Body of pancreas (tissue), 4 donors: Measurements from ENCODE around the gene HSD17B8. TPM values are rescaled to one million over a fixed set of nuclear protein-coding genes. Genes with fewer than 3 reads are reported as not detected.

Source experiments
- ATAC-seq: fragments of 150-250 bp; one replicate; pipeline ENCODE4 v1.9.1; 2016
- DNase-seq, 4 donors: peaks; one replicate each; pipeline ENCODE4 v3.0.0-alpha.2; 2019
- H3K27ac ChIP-seq, 4 donors: fragments of 200-600 bp; sonication (generic); 1 replicate in 3 of 4; 2 replicates in 1 of 4; pipeline versions ENCODE4 v1.5.1 to v1.6.1; 2016 to 2019; ENCODE audit warnings: mild to moderate bottlenecking in 1 of 4, mixed read lengths in 1 of 4, moderate library complexity in 1 of 4
- H3K27me3 ChIP-seq, 2 donors: fragments of 200-600 bp; sonication (generic); one replicate each; pipeline ENCODE4 v1.6.0; 2016; ENCODE audit warnings: mild to moderate bottlenecking in 1 of 2
- H3K36me3 ChIP-seq, 2 donors: fragments of 200-600 bp; sonication (generic); replicated peaks in 1 of 2; 2 replicates each; pipeline ENCODE4 v1.5.1; 2016; ENCODE audit warnings: low read depth in 2 of 2; ENCODE audit not compliant: insufficient read depth in 1 of 2
- H3K4me1 ChIP-seq: fragments of 200-600 bp; sonication (generic); one replicate; pipeline ENCODE4 v1.6.0; 2016
- H3K4me3 ChIP-seq, 2 donors: fragments of 200-600 bp; sonication (generic); 1 replicate in 1 of 2; 2 replicates in 1 of 2; pipeline ENCODE4 v1.5.1; 2016 to 2019
- H3K9me3 ChIP-seq, 3 donors: fragments of 200-600 bp; sonication (generic); 1 replicate in 2 of 3; 2 replicates in 1 of 3; pipeline ENCODE4 v1.5.1; 2016
- POLR2A ChIP-seq, 3 donors: fragments of 450-650 bp; IDR thresholded peaks; one replicate each; pipeline ENCODE4 v1.6.1; 2016; ENCODE audit warnings: antibody characterized with exemption in 3 of 3, mild to moderate bottlenecking in 2 of 3
- WGBS, 2 donors: methylation state at CpG; one replicate each; pipeline ENCODE4 v1.1.5; 2017; 5-methylcytosine and 5-hydroxymethylcytosine counted together
- intact Hi-C: fragments of 100-400 bp; cut with DNase I; formaldehyde crosslinking; loops from one replicate; pipeline ENCODE4 v1.15.1; 2023
- total RNA-seq, 2 donors: library from RNA; depleted of rRNA; stranded (reverse); fragments of >200 nt; gene quantifications; one replicate each; pipeline ENCODE4 v1.1.0, GENCODE V29; 2016
- TF ChIP-seq, protein P1 (sequence below), 7 experiments: fragments of 450-650 bp in 4 of 7; fragments of 200-600 bp in 3 of 7; sonication (generic) in 3 of 7; IDR thresholded peaks; one replicate each; pipeline ENCODE4 v1.5.1; 2016 to 2019; ENCODE audit warnings: antibody characterized with exemption in 7 of 7

The HSD17B8 gene
- total RNA-seq, 2 donors from 2014 or later: 19.1 to 29.1 TPM

DNA sequence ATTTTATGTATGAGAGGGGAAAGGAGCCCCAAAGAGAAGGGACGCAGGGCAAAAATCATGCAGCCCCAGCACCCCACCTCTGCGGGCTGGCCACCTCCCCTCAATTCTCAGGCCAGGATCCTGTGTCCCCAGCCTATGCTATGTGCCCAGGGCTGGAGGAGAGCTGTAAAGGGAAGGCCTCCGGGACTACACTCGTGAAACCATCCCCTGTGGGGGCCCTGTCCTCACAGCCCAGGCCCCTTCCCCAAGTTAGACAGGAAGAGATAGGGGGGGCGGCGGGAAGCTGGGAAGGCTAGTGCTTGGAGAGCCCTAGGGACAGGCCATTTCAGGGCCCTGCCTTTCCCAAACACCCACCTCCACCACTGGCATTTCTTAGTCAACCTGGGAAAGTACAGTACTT, 10.8 kb upstream of the HSD17B8 start:
- TF ChIP-seq POLR2A (IDR thresholded peaks at IDR 0.05): no peak
- TF ChIP-seq, protein P1, sequence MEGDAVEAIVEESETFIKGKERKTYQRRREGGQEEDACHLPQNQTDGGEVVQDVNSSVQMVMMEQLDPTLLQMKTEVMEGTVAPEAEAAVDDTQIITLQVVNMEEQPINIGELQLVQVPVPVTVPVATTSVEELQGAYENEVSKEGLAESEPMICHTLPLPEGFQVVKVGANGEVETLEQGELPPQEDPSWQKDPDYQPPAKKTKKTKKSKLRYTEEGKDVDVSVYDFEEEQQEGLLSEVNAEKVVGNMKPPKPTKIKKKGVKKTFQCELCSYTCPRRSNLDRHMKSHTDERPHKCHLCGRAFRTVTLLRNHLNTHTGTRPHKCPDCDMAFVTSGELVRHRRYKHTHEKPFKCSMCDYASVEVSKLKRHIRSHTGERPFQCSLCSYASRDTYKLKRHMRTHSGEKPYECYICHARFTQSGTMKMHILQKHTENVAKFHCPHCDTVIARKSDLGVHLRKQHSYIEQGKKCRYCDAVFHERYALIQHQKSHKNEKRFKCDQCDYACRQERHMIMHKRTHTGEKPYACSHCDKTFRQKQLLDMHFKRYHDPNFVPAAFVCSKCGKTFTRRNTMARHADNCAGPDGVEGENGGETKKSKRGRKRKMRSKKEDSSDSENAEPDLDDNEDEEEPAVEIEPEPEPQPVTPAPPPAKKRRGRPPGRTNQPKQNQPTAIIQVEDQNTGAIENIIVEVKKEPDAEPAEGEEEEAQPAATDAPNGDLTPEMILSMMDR (IDR thresholded peaks at IDR 0.05): no peak

DNA sequence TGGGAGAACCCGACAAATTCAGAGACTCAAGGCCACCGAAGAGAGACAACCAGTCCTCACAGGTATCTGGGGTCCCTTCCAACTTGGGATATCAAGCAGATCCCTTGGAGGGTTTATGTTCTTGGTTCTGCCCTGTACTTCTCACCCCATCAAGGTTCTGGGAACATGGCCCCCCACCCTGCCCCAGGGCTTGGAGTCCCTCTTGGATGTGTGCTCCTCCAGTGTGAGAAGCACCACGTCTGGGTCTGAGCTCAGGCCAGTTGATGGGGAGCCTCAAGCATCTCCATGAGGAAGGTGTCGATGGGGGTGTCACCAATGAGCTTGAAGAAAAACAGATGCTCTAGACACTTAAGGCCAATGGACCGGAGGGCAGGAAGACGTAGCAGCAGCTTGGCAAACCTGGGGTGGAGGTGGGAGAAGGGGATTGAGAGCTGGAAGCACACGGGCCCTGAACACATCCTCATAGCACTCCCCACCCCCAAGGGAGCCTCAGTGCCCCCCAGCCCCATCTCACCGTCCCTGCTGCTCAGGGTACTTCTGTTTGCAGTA, 9.9 kb upstream of the HSD17B8 start:
- H3K4me3 ChIP-seq: no peak overlapping the region
- TF ChIP-seq, protein P1 (IDR thresholded peaks at IDR 0.05): no peak
- no peak for TF ChIP-seq POLR2A (IDR thresholded peaks at IDR 0.05)
- peaks cover 0 to 20% of the 10 kb centered on the region in 2 donors for H3K36me3 ChIP-seq
- H3K27me3 ChIP-seq: peaks cover 0 to 6% of the 10 kb centered on the region in 2 donors
- DNase-seq (no peak), ATAC-seq (no peak)
- WGBS, 2 donors: 84 to 85% methylated on average over 5 to 8 of the region's 8 CpGs
- intact Hi-C loops: no loop called here
- H3K27ac ChIP-seq: no peak overlapping the region
- H3K9me3 ChIP-seq: no peaks in the 10 kb centered on the region
- H3K4me1 ChIP-seq: peaks cover 49% of the 10 kb centered on the region

More for the DNA sequence above, 10.8 kb upstream of the HSD17B8 start:
- intact Hi-C loops: no loop called here
- no peaks in the 10 kb centered on the region for H3K9me3 ChIP-seq
- DNase-seq: no peak
- H3K27me3 ChIP-seq: peaks cover 0 to 6% of the 10 kb centered on the region in 2 donors
- H3K4me1 ChIP-seq: peaks cover 40% of the 10 kb centered on the region
- H3K36me3 ChIP-seq: peaks cover 0 to 20% of the 10 kb centered on the region in 2 donors
- no peak overlapping the region for H3K4me3 ChIP-seq
- WGBS, 2 donors: 79 to 85% methylated on average over 5 to 6 of the region's 6 CpGs
- ATAC-seq: no peak
- H3K27ac ChIP-seq: peak overlapping the region in 2 of 4 donors; percentile 11 to 53

DNA sequence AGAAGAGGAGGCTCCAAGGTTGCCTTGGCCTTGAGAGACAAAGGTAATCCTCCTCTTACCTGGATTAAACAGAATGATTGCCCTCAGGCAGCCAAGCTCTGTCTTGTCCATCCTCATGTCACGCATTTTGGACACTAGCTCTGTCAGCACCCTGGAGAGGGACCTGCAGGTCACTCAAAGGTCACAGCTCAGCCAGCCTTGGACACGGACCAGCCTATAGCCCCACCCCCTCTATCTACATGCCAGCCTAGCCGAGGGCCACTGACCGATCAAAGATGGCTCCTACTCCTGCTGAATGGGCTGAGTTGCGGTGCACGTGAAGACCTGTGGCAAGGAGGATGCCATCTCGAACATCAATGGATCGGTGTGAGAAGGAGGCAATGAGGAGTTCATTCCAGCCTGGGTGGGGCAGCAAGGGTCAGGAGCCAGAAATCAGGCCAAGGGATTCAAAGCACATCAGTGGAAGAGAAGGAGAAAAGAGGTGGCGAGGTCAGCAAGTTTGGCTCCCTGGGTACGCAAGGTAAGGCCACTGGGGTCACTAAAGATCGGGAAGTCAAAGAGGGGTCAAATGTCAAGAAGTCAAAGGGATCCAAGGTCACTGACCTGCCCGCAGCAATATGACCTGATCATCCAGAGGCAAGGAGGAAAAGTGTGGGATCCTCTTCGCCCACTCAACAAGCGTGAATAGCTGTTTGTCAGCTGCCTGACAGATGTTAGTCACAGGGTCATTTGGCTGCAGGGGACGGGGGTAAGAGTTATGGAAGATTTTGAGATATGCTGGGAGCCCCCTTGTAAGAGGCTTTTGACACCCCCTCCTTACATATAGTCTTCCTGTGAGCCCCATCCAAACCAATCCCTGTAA, 8.9 kb upstream of the HSD17B8 start:
- WGBS, 2 donors: 75 to 87% methylated on average over 9 to 15 of the region's 15 CpGs

DNA sequence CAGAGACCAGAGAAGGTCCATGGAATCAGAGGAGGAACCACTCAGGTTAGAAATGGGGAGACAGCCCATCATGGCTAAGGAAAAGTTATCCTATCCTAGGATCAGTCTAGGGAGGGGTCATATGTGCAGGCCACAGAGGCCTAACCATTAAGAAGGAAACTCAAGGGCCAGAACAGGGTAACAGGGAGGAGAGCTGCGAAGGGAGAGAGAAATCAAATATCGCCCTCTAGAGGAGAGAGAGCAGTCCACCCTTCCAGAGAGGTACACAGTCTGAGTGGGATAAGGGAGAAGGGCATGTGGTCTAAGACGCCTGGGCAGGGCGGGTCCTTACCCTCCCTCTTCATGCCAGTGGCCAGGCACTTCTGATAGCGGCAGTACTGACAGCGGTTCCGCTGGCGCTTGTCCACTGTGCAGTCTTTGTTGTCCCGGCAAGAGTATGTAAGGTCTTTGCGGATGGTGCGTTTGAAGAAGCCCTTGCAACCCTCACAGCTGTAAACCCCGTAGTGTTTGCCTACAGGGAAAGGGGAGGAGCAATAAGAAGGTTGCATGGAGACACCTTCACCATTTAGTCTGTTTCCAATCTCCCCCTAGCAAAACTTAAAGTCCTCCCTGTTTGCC, 6.9 kb upstream of the HSD17B8 start:
- Histone ChIP-seq H3K27ac (peak overlapping the region in 3 of 4 donors; percentile 3 to 36 (median 13)), H3K36me3 (peaks cover 0 to 20% of the 10 kb centered on the region in 2 donors), H3K4me1 (peaks cover 48% of the 10 kb centered on the region), H3K4me3 (no peak overlapping the region), H3K27me3 (no peaks in the 10 kb centered on the region), H3K9me3 (no peaks in the 10 kb centered on the region)
- peak; percentile 39 for ATAC-seq
- peak; percentile 59 to 82 (median 75) for DNase-seq
- intact Hi-C loops: no loop called here
- WGBS, 2 donors: 17 to 21% methylated on average over 12 of the region's 12 CpGs
- TF ChIP-seq, protein P1 (IDR thresholded peaks at IDR 0.05): peak; percentile 53 to 82 (median 71)
- peak in 1 of 3 donors; percentile 16 for TF ChIP-seq POLR2A (IDR thresholded peaks at IDR 0.05)

More for the DNA sequence above, 8.9 kb upstream of the HSD17B8 start:
- no peak overlapping the region for H3K4me3 ChIP-seq
- ATAC-seq (no peak), DNase-seq (no peak)
- H3K36me3 ChIP-seq: peaks cover 0 to 20% of the 10 kb centered on the region in 2 donors
- H3K9me3 ChIP-seq: no peaks in the 10 kb centered on the region
- peaks cover 52% of the 10 kb centered on the region for H3K4me1 ChIP-seq
- no peak overlapping the region for H3K27ac ChIP-seq
- H3K27me3 ChIP-seq: peaks cover 0 to 6% of the 10 kb centered on the region in 2 donors
- TF ChIP-seq, protein P1 (IDR thresholded peaks at IDR 0.05): no peak
- no peak for TF ChIP-seq POLR2A (IDR thresholded peaks at IDR 0.05)
- intact Hi-C loops: no loop called here
